Activated naive CD8-positive, alpha-beta T cell (primary cell): ENCODE data around the gene HSF2.
"Not testable (repeated sequence)": the region's sequence is repeated elsewhere in the genome, so short reads cannot be mapped to it uniquely, and the experiment has no call there.

ENCODE experiments used
- H3K27ac Mint-ChIP-seq: one replicate; pipeline ENCODE4 v1.8.0; 2021; ENCODE audit warnings: mixed read lengths
- H3K27me3 Mint-ChIP-seq: one replicate; pipeline ENCODE4 v1.8.0; 2021; ENCODE audit warnings: mixed read lengths
- H3K36me3 Mint-ChIP-seq: one replicate; pipeline ENCODE4 v1.8.0; 2021; ENCODE audit warnings: mixed read lengths
- H3K4me1 Mint-ChIP-seq: one replicate; pipeline ENCODE4 v1.8.0; 2021; ENCODE audit warnings: low read depth, mixed read lengths
- H3K4me3 Mint-ChIP-seq: one replicate; pipeline ENCODE4 v1.8.0; 2021; ENCODE audit warnings: mild to moderate bottlenecking, mixed read lengths
- H3K9me3 Mint-ChIP-seq: one replicate; pipeline ENCODE4 v1.8.0; 2021; ENCODE audit warnings: low read depth, mixed read lengths

The HSF2 gene

DNA sequence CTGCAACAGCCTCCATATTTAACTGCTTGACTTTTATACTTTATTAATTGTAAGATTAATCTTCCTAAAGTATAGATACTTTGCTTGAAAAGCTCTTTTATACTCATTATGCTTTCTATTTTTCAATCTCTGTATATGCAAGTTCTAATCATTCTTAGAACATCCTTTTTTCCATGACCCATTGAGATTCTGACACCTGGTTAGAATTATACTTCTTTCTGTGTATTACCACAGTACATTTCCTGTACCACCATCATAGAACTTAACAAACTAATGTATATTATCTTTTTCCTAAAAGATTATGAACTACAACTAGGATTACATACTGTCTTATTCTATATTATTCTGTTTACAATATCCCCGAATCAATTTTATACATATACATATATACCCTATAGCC lies 58.6 kb downstream of the HSF2 start:
- H3K27ac Mint-ChIP-seq, result peak overlapping the region; percentile 80
- peaks cover 82% of the 10 kb centered on the region for H3K4me1 Mint-ChIP-seq
- peaks cover 6% of the 10 kb centered on the region for H3K36me3 Mint-ChIP-seq
- H3K27me3 Mint-ChIP-seq, result no peaks in the 10 kb centered on the region
- no peak overlapping the region for H3K4me3 Mint-ChIP-seq
- no peaks in the 10 kb centered on the region for H3K9me3 Mint-ChIP-seq

DNA sequence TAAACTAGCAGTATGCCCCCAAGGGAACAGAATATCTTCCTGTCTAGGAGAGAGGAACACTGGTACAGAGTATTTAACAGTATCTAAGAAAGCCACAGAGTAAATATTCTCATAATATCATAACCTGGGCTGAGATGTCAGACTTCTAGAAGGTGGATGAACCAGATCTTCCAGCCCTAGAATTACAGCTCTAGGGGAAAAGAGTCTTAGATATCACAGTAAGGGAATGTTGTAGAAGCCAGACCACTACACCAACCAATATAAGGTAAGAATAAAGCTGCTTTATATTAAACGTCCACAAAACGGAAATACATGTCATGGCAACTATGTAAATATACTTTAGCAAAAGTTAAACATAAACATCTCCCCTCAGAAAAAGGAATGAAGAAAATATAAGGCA lies 59.8 kb downstream of the HSF2 start:
- Mint-ChIP-seq H3K9me3 (no peaks in the 10 kb centered on the region), H3K4me3 (peak overlapping the region; percentile 30), H3K27me3 (no peaks in the 10 kb centered on the region), H3K4me1 (peaks cover 87% of the 10 kb centered on the region), H3K27ac (peak overlapping the region; percentile 92), H3K36me3 (peaks cover 6% of the 10 kb centered on the region)

- Mint-ChIP-seq H3K4me3 (peak overlapping the region; percentile 30), H3K27ac (peak overlapping the region; percentile 92), H3K4me1 (peaks cover 87% of the 10 kb centered on the region)
These were observed 60.5 kb downstream of the HSF2 start for GRCh38 chr6:122459865-122460416.

DNA sequence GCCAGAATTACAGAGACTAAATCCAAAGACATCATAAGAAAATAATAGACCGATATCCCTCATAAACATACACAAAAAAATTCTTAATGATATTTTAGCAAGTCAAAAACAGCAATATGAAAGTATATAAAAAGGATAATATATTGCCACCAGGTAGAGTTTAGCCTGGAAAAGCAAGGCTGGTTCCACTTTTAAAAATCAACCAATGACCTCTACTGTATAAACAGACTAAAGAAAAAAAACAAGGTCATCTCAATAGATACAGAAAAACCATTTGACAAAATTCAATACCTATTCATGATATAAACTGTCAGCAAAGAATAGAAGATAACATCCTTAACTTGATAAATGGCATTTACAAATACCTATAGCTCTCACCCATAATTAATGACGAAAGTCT lies 62.4 kb downstream of the HSF2 start:
- Mint-ChIP-seq H3K9me3 (no peaks in the 10 kb centered on the region), H3K27ac (peak overlapping the region; percentile 82), H3K27me3 (no peaks in the 10 kb centered on the region), H3K4me3 (peak overlapping the region; percentile 63), H3K36me3 (peaks cover 6% of the 10 kb centered on the region), H3K4me1 (peaks cover 92% of the 10 kb centered on the region)

More at GRCh38 chr6:122459865-122460416, 60.5 kb downstream of the HSF2 start:
- H3K9me3 Mint-ChIP-seq, H3K36me3 Mint-ChIP-seq, H3K27me3 Mint-ChIP-seq: not testable (repeated sequence)

GRCh38 chr6:122471107-122472021 lies 71.9 kb downstream of the HSF2 start, which contains the start of gene SERINC1:
TSS of gene SERINC1 (minus strand) at chr6:122471807. CDS start at chr6:122471737, 70 bp downstream.
- peaks cover 5% of the 10 kb centered on the region for H3K36me3 Mint-ChIP-seq
- peaks cover 46% of the 10 kb centered on the region for H3K4me1 Mint-ChIP-seq

GRCh38 chr6:122472022-122472340 lies 72.5 kb downstream of the HSF2 start:
- Mint-ChIP-seq H3K36me3 (peaks cover 3% of the 10 kb centered on the region), H3K9me3 (no peaks in the 10 kb centered on the region), H3K4me1 (peaks cover 40% of the 10 kb centered on the region), H3K27ac (peak overlapping the region; percentile 100), H3K4me3 (peak overlapping the region; percentile 100), H3K27me3 (no peaks in the 10 kb centered on the region)

More at GRCh38 chr6:122471107-122472021, 71.9 kb downstream of the HSF2 start, which contains the start of gene SERINC1:
- Mint-ChIP-seq H3K9me3 (no peaks in the 10 kb centered on the region), H3K27ac (peak within 1 kb of the TSS; percentile 100), H3K4me3 (peak within 1 kb of the TSS; percentile 100), H3K27me3 (no peaks in the 10 kb centered on the region)

DNA sequence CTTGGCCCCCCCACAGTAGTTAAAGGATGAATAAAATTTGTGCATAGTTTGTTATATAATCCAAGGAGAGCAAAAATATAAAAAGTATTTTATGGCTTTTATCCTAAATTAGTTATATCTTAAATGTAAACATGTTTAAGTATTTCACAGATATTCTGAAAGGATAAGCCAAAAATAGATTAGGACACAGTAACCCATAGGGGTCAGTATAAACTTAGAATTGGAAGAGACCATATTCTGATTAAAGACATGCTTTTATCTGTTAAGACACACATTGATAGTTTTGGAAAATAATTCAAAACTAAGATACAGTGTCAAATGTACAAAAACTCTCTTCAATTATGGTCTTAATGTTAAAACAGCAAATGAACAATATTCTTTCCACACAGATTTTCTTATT lies 76.7 kb downstream of the HSF2 start:
- Mint-ChIP-seq H3K27me3 (no peaks in the 10 kb centered on the region), H3K27ac (no peak overlapping the region), H3K36me3 (no peaks in the 10 kb centered on the region), H3K4me1 (peaks cover 1% of the 10 kb centered on the region), H3K9me3 (no peaks in the 10 kb centered on the region), H3K4me3 (no peak overlapping the region)

- Mint-ChIP-seq H3K4me3 (no peak overlapping the region), H3K36me3 (no peaks in the 10 kb centered on the region), H3K27me3 (no peaks in the 10 kb centered on the region), H3K4me1 (no peaks in the 10 kb centered on the region), H3K27ac (no peak overlapping the region), H3K9me3 (no peaks in the 10 kb centered on the region)
These were observed 83.3 kb downstream of the HSF2 start for GRCh38 chr6:122482750-122483080.
